GM06990 (cell line): ENCODE measurements around the gene PMS1.

Source experiments
- DNase-seq: peaks from one replicate; pipeline ENCODE4 v3.0.0-alpha.2; 2011; ENCODE audit not compliant: insufficient read length; ENCODE audit errors: extremely low read depth
- H3K27me3 ChIP-seq: replicated peaks from 2 replicates; pipeline ENCODE4 v1.6.0; 2011; ENCODE audit warnings: low read length; ENCODE audit not compliant: control insufficient read depth, insufficient read depth
- H3K36me3 ChIP-seq: 2 replicates; pipeline ENCODE4 v1.5.1; 2011; ENCODE audit warnings: low read length; ENCODE audit not compliant: control insufficient read depth, insufficient read depth
- H3K4me3 ChIP-seq: replicated peaks from 2 replicates; pipeline ENCODE4 v1.5.1; 2011; ENCODE audit warnings: low read depth, mild to moderate bottlenecking, control low read depth, low read length
- TF ChIP-seq, protein P1 (sequence below): IDR thresholded peaks from 2 replicates; pipeline ENCODE4 v1.5.1; 2011; ENCODE audit warnings: low read length, control low read depth, mild to moderate bottlenecking, inconsistent platforms; ENCODE audit not compliant: insufficient read depth, poor library complexity, severe bottlenecking

The PMS1 gene

DNA sequence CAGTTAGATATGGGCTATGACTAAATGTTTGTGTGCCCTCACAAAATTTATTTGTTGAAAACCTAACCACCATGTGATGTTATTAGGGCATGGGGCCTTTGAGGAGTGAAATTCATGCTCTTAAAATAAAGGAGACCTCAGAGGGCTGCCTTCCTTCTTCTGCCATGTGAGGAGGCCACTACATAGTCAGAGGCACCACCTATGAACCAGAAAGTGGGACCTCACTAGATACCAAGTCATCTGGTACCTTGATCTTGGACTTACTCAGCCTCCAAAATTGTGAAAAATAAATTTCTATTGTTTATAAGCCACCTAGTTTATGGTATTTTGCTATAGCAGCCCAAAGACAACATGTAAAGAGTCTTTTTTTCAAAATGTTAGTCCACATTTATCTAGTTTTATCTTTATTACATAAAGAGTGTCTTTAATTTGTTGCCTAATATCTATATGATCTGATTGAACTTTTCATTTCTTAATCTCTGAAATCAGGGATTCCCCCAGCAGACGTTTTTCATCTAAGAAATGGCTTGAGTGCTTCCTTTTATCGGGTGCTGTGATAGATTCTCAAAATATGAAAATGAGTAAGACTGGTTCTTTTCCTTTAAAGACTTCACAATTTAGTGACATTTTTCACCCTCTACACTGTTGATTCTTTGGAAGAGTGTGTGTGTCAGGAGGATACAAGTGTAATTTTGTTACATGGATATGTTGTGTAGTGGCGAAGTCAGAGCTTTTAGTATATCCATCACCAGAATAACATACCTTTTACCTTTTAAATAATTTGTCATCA lies 34.2 kb downstream of the PMS1 start:
- H3K4me3 ChIP-seq: no peak overlapping the region
- TF ChIP-seq, protein P1, sequence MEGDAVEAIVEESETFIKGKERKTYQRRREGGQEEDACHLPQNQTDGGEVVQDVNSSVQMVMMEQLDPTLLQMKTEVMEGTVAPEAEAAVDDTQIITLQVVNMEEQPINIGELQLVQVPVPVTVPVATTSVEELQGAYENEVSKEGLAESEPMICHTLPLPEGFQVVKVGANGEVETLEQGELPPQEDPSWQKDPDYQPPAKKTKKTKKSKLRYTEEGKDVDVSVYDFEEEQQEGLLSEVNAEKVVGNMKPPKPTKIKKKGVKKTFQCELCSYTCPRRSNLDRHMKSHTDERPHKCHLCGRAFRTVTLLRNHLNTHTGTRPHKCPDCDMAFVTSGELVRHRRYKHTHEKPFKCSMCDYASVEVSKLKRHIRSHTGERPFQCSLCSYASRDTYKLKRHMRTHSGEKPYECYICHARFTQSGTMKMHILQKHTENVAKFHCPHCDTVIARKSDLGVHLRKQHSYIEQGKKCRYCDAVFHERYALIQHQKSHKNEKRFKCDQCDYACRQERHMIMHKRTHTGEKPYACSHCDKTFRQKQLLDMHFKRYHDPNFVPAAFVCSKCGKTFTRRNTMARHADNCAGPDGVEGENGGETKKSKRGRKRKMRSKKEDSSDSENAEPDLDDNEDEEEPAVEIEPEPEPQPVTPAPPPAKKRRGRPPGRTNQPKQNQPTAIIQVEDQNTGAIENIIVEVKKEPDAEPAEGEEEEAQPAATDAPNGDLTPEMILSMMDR: no peak
- no peaks in the 10 kb centered on the region; the same call in none of the 2 replicates for H3K36me3 ChIP-seq
- no peaks in the 10 kb centered on the region for H3K27me3 ChIP-seq
- DNase-seq: no peak

DNA sequence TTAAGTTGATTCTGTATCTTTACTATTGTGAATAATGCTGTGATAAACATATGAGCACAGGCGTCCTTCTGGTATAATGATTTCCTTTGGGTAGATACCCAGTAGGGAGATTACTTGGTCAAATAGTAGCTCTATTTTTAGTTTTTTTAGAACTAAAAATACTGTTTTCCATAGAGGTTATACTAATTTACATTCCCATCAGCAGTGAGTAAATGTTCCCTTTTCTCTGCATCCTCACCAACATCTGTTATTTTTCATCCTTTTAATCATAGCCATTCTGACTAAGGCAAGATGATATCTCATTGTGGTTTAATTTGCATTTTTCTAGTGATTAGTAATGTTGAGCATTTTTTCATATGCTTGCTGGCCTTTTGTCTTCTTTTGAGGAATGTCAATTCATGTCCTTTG lies 35.1 kb downstream of the PMS1 start:
- DNase-seq: no peak
- H3K36me3 ChIP-seq: no peaks in the 10 kb centered on the region; the same call in 1 of the 2 replicates
- TF ChIP-seq, protein P1: no peak

DNA sequence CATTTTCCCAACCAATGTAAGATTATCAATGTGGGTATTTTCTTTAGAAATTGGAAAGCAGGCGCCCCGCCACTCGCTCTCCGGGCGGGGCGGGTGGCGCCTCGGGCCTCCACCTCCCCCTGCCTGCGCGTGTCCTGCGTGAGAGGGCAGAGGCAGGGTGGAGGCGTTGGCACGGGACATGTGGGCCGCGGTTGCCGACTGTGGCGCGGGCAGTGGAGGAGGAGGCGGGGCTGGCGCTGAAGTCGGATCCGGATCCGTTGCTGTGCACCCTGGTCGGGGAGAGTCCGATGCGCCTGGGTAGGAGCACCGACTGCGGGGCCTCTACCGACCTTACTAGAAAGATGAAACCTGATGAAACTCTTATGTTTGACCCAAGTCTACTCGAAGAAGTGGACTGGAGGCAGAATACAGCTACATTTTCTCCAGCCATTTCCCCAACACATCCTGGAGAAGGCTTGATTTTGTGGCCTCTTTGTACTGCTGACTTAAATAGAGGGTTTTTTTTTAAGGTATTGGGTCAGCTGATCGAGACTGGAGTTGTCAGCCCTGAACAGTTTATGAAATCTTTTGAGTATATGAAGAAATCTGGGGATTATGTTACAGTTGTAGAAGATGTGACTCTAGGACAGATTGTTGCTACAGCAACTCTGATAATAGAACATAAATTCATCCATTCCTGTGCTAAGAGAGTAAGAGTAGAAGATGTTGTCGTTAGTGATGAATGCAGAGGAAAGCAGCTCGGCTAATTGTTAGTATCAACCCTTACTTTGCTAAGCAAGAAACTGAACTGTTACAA lies 37.9 kb downstream of the PMS1 start:
- Histone ChIP-seq H3K36me3 (peaks cover 2% of the 10 kb centered on the region), H3K4me3 (no peak overlapping the region), H3K27me3 (no peaks in the 10 kb centered on the region)
- TF ChIP-seq, protein P1: no peak
- peak; percentile 9 for DNase-seq

More for the DNA sequence above, 35.1 kb downstream of the PMS1 start:
- no peaks in the 10 kb centered on the region for H3K27me3 ChIP-seq
- H3K4me3 ChIP-seq: no peak overlapping the region

DNA sequence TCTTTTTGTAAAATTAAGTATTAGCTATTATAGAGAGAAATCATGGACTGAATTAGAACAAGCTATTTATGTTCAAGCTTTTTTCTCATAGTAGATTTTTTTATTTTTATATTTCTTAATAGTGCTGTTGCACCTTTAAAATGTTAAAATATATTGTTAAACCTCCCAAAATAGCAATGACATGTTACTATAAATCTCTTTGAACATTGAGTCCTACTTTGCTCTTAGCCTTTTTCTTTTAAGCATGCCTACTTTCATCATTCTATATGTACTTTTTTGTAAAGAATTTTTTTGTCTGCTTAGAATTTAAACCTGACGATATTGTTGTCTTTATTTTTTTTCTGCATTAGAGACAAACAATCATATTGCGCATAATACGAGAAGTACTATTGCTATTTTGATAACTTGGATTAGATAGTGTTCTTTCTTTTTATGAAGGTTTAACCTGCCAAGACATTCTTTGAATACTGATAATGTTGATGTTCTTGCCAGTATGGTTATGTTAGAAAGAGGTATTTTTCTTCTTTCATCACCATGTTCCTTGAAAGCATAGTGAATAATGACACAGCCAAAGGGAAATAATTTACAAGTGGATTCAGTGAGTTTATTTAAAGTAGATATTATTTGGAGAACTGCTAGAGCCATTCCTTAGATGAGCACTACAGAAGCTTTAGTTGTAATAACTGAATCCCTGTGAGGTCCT lies 40.6 kb downstream of the PMS1 start:
- TF ChIP-seq, protein P1: no peak
- Histone ChIP-seq H3K4me3 (no peak overlapping the region), H3K27me3 (no peaks in the 10 kb centered on the region), H3K36me3 (peaks cover 2% of the 10 kb centered on the region)
- no peak for DNase-seq

DNA sequence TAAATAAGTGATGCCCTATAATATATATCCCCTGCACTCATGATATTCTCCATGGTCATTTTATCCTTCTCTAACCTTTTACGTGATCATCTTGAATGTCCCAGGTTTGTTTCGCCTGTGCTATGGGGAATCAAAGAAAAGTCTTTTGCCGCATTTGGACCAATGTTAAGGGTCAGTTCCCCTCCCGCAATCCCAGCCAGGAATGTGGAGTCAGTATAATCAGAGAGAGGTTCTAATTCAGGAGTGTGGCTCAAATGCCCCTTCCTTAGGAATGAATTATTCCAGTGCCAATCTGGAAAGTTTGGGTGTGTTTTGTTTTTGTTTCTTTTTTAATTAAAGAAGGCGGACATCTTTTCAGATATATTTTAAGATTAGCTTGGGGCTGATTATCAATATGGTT lies 41.8 kb downstream of the PMS1 start:
- no peak for DNase-seq
- Histone ChIP-seq H3K4me3 (no peak overlapping the region), H3K27me3 (no peaks in the 10 kb centered on the region), H3K36me3 (peaks cover 2% of the 10 kb centered on the region)
- TF ChIP-seq, protein P1: no peak
